Measurements from ENCODE around the gene ACOT8. TPM values are rescaled to one million over a fixed set of nuclear protein-coding genes. Genes with fewer than 3 reads are reported as not detected.

ACOT8 gene
- total and polyA plus RNA-seq, 5 donors, result 21.1 to 47.9 (median 31.3) TPM

Other genes with a start within 250 kb of the ACOT8 start
- not detected for gene WFDC10A, start 227.7 kb downstream of the ACOT8 start, total RNA-seq
- not detected for gene WFDC10A, start 227.7 kb downstream of the ACOT8 start, polyA plus RNA-seq
- not detected for gene WFDC9, start 226.1 kb downstream of the ACOT8 start, total RNA-seq
- not detected for gene WFDC9, start 226.1 kb downstream of the ACOT8 start, polyA plus RNA-seq
- gene WFDC11, start 187.2 kb downstream of the ACOT8 start, total RNA-seq, result not detected
- gene WFDC11, start 187.2 kb downstream of the ACOT8 start, polyA plus RNA-seq, result not detected
- gene WFDC13, start 155.4 kb downstream of the ACOT8 start, total RNA-seq, result not detected
- not detected for gene WFDC13, start 155.4 kb downstream of the ACOT8 start, polyA plus RNA-seq
- gene WFDC10B, start 152.4 kb downstream of the ACOT8 start, total RNA-seq, result not detected
- gene WFDC10B, start 152.4 kb downstream of the ACOT8 start, polyA plus RNA-seq, result not detected
- gene SPINT4, start 135.0 kb downstream of the ACOT8 start, total RNA-seq, result not detected
- not detected for gene SPINT4, start 135.0 kb downstream of the ACOT8 start, polyA plus RNA-seq
- gene WFDC3, start 65.5 kb downstream of the ACOT8 start, total RNA-seq, result 1 to 10 TPM in 1 of 4 donors, under 1 TPM in 1, not detected in 2; 0.57 to 1.4 TPM
- 1.2 TPM for gene WFDC3, start 65.5 kb downstream of the ACOT8 start, polyA plus RNA-seq
- gene DNTTIP1, start 65.4 kb downstream of the ACOT8 start, total RNA-seq, result 10 to 100 TPM; 15.3 to 20.4 (median 17.5) TPM
- gene DNTTIP1, start 65.4 kb downstream of the ACOT8 start, polyA plus RNA-seq, result 23.6 TPM
- 1 to 10 TPM in 2 of 4 donors, under 1 TPM in 1, not detected in 1; 0.85 to 2.1 (median 1.7) TPM for gene UBE2C, start 44.7 kb downstream of the ACOT8 start, total RNA-seq
- 0.25 TPM for gene UBE2C, start 44.7 kb downstream of the ACOT8 start, polyA plus RNA-seq
- gene TNNC2, start 30.1 kb downstream of the ACOT8 start, total RNA-seq, result under 1 TPM in 1 of 4 donors, not detected in 3; 0.46 TPM
- gene TNNC2, start 30.1 kb downstream of the ACOT8 start, polyA plus RNA-seq, result 0.77 TPM
- gene SNX21, start 23.6 kb downstream of the ACOT8 start, total RNA-seq, result 10 to 100 TPM; 25.8 to 30.7 (median 28.7) TPM
- gene SNX21, start 23.6 kb downstream of the ACOT8 start, polyA plus RNA-seq, result 23.5 TPM
- 1 to 10 TPM; 1.7 to 3.3 (median 2.4) TPM for gene ZSWIM3, start 222 bp upstream of the ACOT8 start, total RNA-seq
- 2.1 TPM for gene ZSWIM3, start 222 bp upstream of the ACOT8 start, polyA plus RNA-seq
- 10 to 100 TPM; 10.5 to 13.5 (median 11.2) TPM for gene ZSWIM1, start 23.8 kb upstream of the ACOT8 start, total RNA-seq
- 5.5 TPM for gene ZSWIM1, start 23.8 kb upstream of the ACOT8 start, polyA plus RNA-seq
- gene SPATA25, start 30.2 kb upstream of the ACOT8 start, total RNA-seq, result 1 to 10 TPM; 1.8 to 2.6 (median 2.2) TPM
- 1.7 TPM for gene SPATA25, start 30.2 kb upstream of the ACOT8 start, polyA plus RNA-seq
- gene NEURL2, start 33.8 kb upstream of the ACOT8 start, total RNA-seq, result 1 to 10 TPM; 7.5 to 9.8 (median 7.9) TPM
- 7.0 TPM for gene NEURL2, start 33.8 kb upstream of the ACOT8 start, polyA plus RNA-seq
- gene CTSA, start 33.9 kb upstream of the ACOT8 start, total RNA-seq, result 100 to 1,000 TPM; 102 to 134 (median 112) TPM
- 126 TPM for gene CTSA, start 33.9 kb upstream of the ACOT8 start, polyA plus RNA-seq
- 100 to 1,000 TPM in 2 of 4 donors, 10 to 100 TPM in 2; 63.7 to 117 (median 90.4) TPM for gene PLTP, start 54.8 kb upstream of the ACOT8 start, total RNA-seq
- 34.3 TPM for gene PLTP, start 54.8 kb upstream of the ACOT8 start, polyA plus RNA-seq
- 10 to 100 TPM; 28.0 to 31.8 (median 29.6) TPM for gene PCIF1, start 77.3 kb upstream of the ACOT8 start, total RNA-seq
- gene PCIF1, start 77.3 kb upstream of the ACOT8 start, polyA plus RNA-seq, result 22.2 TPM
- 10 to 100 TPM in 1 of 4 donors, 1 to 10 TPM in 3; 8.2 to 10.1 (median 8.6) TPM for gene ZNF335, start 114.8 kb upstream of the ACOT8 start, total RNA-seq
- gene ZNF335, start 114.8 kb upstream of the ACOT8 start, polyA plus RNA-seq, result 6.4 TPM
- gene MMP9, start 151.5 kb upstream of the ACOT8 start, total RNA-seq, result under 1 TPM; 0.17 to 0.81 (median 0.27) TPM
- gene MMP9, start 151.5 kb upstream of the ACOT8 start, polyA plus RNA-seq, result 0.16 TPM
- 1 to 10 TPM; 1.1 to 4.7 (median 2.6) TPM for gene SLC12A5, start 171.8 kb upstream of the ACOT8 start, total RNA-seq
- 6.6 TPM for gene SLC12A5, start 171.8 kb upstream of the ACOT8 start, polyA plus RNA-seq
- 10 to 100 TPM; 16.1 to 26.1 (median 21.2) TPM for gene NCOA5, start 232.6 kb upstream of the ACOT8 start, total RNA-seq
- gene NCOA5, start 232.6 kb upstream of the ACOT8 start, polyA plus RNA-seq, result 9.5 TPM

All from right cardiac atrium (tissue), 5 donors.